Stromal cell of bone marrow (primary cell): ENCODE results near the gene EIF4E.
A peak's percentile ranks its signal among the peaks of the same experiment; 100 is the strongest.
"Not testable (repeated sequence)": the region's sequence is repeated elsewhere in the genome, so short reads cannot be mapped to it uniquely, and the experiment has no call there.

Experiments used
- DNase-seq: peaks from one replicate; pipeline ENCODE4 v3.0.0-alpha.2; 2012; ENCODE audit warnings: low read depth

Gene EIF4E

DNA sequence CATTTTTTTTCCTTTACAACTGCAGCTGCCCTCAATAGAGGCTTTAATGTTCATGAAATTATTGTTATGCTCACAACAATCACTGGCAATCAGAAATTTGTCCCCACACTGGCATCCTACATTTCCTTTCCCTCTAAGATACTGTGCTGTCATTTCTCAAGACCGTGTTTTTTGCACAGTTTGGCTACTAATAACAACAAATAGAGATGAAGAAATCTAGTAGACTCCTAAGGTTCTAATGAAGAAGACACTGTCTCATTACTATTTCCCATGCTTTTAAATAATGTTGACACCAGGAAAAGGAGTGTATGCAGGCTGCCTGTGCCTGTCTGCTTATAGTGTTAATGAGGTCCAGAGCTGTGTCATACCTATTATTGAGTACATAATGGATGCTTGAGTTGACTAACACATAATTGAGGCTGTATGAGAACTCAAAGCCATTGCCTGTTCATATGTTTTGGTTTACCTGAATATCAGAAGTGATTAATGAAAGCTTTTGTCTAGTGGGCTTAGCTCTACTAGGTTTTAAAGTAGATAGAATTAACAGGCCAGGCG, 1.5 kb upstream of the EIF4E start:
- no peak for DNase-seq

DNA sequence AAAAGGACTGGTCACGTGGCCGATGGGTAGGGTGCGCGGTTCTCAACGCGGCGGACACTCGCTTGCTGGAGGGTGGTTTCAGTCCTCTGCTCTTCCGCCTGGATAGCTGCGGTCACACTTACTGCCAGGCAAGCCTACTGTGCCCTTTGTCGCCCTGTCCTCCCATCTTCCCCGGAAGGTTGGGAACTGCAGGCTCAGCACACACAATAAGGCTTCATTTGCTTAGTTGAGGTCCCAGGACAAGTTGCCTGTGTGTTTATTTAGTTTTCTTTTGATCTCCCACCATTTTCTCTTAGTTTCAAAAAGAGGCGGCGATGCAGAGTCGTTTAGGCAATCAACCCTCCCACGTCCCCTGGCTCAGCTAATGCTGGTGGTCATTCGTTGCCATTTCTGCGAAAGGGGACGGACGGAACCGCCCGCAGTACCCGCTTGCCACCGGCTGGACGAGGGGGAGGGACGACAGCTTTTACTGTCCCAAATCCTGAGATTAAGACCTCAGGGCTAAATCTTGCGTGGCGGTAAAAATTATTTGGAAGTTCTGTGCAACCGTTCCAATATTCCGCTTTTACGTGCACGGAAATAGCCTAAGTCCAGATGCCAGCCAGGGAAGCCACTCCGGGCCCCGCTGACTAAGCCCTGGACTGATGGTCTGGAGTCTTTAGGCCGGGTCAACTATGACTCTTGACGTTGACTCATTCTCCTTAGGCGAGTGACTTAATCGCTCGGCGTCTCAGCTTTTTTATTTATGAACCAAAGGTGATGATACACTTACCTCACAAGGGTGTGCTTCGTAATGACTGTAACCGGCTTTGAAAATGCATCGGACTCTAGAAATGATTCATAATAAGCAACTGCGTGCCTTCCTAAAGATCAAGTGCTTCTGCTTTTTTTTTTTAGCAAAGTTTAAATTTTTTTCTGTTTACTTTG, 671 bp upstream of the EIF4E start:
- DNase-seq: peak; percentile 96

DNA sequence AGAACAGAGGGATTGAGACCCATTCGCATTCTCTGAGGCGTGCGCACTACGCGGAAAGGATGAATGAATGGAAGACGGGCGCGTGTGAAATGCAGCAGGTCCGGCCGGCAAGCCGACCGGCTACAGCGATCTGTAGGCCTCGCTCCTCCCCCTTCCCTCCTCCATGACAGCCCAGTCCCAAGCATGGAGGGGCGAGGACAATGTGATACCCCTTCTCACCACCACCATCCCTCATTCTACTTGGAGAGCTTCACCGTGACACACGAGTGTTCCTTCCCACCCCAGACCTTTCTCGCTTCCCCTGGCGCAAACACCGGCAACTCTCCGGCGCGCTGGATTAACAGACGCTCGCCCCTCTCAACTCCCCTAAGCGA, 815 bp downstream of the EIF4E start:
- DNase-seq: peak; percentile 48

DNA sequence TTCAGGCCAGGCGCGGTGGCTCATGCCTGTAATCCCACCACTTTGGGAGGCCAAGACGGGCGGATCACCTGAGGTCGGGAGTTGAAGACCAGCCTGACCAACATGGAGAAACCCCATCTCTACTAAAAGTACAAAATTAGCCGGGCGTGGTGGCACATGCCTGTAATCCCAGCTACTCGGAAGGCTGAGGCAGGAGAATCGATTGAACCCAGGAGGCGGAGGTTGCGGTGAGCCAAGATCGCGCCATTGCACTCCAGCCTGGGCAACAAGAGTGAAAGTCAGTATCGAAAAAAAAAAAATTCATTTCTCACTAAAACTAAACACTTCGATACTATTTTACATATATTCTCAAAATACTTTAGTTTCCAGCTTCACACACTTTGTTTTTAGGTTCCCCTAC, 2.7 kb downstream of the EIF4E start:
- DNase-seq: not testable (repeated sequence)

DNA sequence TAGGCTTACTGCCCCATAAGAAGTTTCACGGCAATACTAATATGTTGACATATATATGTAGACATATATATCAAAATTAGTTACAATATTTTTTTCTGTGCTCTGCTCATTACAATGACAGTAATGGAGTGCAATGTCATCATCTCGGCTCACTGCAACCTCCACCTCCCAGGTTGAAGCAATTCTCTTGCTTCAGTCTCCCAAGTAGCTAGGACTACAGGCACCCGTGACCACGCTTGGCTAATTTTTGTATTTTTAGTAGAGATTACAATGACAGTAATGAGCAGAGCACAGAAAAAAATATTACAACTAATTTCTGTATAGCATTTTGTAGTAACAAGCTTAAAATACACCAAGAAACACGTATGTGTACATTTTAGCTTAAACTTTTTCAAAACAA, 7.6 kb downstream of the EIF4E start:
- no peak for DNase-seq

DNA sequence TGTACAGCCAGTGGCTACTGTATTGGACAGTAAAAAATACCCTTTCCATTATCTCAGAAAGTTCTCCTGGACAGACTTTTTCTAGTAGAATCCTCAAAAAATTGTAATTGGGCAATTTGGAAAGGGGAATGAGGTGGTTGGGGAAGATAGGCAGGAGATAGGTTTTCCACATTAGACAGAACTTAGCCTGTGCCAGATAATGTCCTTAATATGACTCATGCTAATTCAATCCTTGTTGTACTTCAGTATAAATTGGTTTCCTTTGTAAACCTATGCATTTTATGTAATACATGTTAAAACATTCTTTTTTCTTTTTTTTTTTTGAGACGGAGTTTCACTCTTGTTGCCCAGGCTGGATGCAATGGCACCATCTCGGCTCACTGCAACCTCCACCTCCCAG, 8.9 kb downstream of the EIF4E start:
- no peak for DNase-seq

DNA sequence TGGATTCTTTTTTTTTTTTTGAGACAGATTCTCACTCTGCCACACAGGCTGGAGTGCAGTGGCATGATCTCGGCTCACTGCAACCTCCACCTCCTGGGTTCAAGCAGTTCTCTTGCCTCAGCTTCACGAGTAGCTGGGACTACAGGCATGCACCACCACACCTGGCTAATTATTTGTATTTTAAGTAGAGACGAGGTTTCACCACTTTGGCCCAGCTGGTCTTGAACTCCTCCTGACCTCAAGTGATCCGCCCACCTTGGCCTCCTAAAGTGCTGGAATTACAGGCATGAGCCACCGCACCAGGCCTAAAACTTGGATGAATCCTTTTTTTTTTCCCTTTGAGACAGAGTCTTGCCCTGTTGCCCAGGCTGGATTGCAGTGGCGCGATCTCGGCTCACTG, 18.2 kb downstream of the EIF4E start:
- DNase-seq: not testable (repeated sequence)

DNA sequence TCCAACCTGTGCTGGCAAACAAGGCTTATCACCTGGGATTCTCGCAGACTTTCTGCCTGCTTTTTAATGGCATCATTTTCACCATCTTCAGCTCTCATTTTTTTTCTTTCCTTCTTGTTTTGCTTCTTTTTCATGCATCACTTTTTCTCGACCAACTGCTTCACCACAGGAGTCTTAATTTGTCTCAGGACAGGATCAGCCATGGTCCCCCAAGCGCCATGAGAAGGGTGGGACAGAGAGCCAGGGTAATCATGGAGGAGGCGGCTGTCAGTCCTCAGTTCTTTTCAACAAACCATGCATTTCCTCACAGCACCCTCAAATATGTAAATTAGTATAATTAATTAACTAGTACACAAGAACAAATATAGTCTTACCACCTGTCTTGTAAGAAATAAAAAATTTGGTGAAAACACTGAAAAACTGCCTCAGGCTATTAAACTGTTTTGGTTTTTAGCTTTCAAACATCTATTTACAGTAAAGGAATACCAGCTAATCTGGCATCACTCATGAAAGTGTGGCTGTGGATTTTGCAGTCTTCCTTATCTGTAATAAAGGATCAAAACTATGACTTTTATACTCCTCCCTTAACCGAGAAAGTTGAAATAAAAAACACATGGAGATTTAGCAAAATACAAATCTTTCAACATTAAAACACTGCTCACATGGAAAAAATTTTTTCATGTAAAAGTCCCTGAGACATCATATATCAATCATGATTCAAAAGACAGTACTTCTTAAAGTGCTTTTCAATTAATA, 19.1 kb downstream of the EIF4E start:
- no peak for DNase-seq

DNA sequence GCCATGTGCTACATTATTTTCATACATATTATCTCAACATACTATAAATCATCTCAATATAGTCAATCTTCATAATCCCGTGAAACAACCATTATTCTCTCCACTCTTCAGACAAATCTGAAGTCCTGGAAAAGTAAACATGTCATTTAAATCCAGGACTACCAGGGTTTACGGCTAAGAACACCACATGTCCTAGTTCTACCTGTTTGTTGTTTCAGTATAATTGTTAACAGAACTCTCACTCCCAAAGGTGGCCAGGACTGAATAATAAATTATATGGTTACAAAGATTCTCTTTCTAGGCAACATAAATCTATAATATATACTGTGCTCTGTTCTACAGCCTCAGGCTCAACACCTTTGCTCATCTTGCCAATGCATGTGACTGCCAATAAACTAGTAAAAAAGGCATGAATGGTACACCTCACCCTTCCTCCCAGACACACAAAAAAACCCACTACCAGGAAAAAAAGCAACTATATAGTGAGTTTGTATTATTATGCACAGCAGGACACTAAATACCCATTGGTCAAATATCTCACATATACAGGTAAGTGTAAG, 20.1 kb downstream of the EIF4E start:
- no peak for DNase-seq

DNA sequence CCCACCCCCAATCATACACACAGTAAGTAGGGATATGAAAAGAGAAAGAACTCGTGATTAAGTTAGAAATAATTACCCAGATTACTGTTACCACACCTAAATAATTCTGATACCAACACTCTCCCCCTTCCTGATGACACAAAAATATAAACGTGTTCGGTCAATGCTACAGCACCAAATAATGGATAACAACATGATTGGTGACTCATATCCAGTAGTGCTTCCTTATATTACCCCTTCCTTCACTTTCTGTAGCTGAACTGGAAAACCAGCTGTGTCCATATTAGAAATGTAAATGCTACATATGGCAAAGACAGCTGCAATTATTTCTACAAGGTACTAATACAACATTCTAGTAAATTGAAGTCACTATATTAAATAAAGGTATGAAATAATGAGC, 20.8 kb downstream of the EIF4E start:
- no peak for DNase-seq

DNA sequence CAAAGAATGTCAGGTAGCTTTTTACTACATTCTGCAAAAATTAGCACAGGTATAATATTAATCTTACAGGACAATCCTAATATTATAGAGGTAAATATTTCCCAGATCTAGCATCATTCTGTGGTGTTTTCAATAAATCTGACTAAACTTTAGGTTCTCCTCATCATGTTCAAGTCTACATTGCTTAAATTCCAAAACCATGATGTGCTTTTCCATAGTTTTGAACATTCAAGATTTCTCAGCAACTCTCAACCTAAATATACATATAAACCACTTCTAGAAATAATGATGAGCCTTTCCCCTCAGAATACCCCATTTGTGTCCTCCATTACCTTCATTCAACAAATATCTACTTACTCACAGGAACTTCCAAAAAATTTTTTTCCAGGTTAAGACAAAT, 23.1 kb downstream of the EIF4E start:
- DNase-seq: no peak

DNA sequence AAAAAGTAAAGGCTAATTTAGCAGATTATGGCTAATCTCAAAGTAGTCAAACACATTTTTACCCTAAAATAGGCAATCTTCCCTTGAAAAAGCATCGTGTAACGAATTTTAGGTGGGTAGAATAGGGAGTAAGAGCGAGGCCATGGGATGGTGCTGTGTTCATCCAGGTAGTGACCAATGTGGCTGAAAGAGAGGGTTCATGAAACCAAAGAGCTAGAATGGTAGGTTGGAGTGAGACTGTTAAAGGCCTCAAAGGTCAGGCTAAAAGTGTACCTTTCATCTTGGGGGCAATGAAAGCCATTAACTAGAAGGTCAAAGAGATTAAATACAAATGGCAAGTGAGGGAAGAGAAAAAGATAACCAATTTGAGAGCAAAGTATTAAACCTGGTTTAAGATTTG, 23.6 kb downstream of the EIF4E start:
- DNase-seq: no peak

DNA sequence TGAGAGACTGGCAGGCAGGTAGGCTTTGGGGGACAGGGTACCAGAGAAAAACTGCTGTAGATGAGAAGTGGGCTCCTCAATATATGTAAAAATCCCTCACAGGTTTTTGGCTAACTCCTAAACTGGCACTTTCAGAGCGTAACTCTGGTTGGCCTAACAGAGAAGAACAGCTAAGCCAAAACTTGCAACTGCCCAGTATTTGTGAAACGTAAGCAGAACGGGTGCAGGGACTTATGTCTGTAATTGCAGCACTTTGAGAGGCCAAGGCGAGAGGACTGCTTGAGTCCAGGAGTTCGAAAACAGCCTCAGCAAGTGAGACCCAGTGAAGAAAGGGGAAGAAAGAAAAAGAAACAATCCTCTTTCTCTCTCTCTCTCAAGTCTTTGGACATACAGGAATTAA, 25.0 kb downstream of the EIF4E start:
- DNase-seq: no peak

DNA sequence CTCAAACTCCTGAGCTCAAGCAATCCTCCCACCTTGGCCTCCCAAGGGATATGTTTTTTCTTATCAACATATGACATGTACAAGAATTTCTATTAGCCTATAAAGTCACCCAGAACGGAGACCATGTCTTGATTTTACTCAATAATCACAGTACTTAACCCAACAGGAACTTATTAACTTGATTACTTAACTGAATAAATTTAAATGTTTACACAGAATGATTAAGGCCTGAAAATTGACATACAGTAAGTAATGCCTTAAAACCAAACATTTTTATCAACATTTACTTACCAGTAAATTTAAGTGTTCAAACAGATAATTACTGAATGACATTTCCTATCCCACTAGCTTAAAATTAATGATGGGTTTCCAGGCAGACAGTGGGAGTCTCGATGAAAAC, 25.4 kb downstream of the EIF4E start:
- no peak for DNase-seq

DNA sequence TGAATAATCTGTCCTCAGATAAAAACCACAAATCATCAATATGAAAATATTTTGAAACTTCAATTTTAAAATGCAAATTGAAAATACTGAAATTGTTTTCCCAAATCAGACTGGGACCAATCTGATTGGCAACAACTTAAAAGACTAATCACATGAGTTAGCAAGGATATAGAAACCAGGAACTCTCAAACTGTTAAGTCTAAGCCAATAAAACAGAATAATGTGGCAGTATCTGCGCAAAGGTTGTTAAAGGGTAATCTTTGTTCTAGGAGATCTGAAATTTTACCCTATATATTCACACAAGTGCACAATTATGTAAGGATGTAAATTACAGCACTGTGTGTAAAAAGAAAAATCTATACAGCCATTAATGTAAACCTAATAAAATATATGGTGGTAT, 29.7 kb downstream of the EIF4E start:
- no peak for DNase-seq

DNA sequence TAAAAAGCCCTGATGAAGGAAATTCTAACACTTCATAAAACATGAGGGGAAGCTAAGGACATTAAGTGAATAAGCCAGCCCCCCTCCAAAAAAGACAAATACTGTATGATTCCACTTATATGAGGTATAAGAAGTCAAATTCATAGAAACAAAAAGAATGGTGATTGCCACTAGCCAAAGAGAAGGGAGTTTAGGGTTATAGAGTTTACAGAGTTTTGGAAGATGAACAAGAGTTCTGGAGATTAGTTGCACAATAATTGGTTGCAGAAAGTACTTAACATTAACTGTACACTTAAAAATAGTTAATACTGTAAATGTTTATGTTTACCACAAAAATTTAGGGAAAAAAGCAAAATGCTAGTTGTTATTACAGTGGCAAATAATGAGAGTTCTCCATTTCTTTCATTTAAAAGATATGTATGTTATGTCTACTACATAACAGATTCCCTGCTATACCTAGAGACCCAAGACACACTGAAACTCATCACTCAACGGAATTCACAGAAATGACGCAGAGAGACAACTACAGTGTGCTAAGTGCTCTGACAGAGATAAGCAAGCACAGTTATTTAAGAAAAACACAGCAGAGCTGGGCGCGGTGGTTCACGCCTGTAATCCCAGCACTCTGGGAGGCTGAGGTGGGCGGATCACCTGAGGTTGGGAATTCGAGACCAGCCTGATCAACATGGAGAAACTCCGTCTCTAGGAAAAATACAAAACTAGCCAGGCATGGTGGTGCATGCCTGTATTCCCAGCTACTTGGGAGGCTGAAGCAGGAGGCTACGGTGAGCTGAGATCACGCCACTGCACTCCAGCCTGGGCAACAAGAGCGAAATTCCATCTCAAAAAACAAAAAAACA, 37.2 kb downstream of the EIF4E start:
- no peak for DNase-seq

DNA sequence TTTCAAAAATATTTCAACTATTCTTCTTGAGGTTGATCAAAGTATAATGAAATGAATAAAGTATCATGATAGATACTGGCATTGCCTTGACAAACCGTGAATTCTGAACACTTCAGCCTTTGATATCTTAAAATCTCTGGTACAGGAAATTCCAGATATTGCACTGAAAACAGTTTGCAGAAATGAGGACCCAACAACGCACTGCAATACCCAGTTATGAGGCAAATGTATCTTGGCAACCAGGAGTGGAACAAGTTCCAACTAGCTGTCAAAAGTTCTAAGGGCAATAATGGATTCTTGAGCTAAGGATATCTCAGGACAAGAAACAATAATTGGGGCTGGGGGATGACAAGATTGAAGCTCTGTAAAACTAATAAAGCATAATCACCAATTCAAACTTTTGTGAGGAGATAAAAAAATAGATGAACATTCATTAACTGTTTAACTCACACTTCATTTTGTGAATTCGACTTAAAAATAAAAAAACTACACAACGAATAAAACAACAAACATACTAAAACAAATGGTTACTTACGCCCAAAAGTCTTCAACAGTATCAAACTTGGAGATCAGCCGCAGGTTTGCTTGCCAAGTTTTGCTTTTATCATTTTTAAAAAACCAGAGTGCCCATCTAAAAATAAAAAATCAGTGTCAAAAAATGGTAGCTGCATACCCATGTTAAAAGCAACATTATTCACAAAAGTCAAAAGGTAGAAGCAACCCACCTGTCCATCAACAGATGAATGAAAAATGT, 38.1 kb downstream of the EIF4E start:
- DNase-seq: no peak

DNA sequence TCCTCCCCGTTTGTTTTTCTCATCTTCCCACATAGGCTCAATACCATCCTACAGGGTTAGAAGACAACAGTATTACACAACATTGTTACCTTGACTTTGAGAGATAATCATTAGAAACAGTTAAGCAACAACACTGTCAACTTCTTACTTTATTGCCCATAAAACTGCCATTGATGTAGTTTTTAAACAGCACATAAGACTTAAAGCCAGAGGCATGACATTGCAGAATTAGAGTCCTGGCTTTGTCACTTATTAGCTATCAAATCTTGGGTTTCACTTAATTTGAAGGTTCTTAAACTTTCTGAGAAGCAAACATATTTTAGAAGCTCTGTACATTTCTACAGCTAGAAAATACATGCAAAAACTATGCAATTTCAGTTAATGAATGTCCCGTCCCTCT, 41.8 kb downstream of the EIF4E start:
- DNase-seq: no peak

DNA sequence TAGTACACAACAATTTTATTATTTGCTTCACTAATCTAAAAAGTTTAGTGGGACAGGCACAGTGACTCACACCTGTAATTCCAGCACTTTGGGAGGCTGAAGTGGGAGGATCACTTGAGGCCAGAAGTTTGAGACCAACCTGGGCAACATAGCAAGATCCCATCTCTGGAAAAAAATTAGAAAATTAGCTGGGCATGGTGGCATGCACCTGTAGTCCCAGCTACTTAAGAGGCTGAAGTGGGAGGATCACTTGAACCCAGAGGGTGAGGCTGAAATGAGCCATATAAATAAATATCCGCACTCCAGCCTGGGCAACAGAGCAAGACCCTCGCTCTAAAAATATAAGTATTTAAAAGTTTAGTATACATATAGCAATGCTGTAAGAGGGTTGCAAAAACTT, 42.6 kb downstream of the EIF4E start:
- not testable (repeated sequence) for DNase-seq

DNA sequence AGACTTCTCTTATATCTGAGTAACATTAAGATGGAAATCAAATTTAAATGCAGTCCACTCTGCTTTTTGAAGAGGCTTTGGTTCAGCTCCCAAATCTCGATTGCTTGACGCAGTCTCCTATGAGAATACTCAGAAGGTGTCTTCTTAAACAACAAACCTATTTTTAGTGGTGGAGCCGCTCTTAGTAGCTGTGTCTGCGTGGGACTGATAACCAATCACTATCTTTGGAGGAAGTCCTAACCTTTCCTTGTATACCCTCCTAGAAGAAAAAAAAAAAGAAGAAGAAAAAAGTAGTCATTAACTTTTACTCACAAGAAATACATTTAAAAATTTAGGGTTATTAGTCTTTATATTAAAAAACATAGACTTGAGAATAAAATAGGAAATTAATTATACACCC, 48.0 kb downstream of the EIF4E start:
- not testable (repeated sequence) for DNase-seq

DNA sequence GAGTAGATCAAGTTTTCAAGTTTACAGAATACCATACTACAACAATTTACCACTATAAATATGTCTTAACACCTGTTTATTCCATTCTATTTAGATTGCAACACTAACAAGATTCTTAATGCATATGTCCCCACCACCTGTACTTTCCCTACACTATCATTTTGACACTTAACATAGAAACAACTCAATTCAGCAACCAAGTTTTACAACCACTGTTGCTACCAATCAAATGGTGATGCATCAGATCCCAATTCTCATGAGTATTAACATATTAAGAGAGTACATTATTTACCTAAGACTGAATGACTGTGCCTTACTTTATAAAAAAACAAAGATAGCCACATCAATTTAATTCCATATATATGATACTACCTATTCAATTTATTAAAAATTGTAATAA, 49.4 kb downstream of the EIF4E start:
- no peak for DNase-seq
